Endothelial cell of umbilical vein (primary cell): ENCODE data around the gene KDM6B. TPM values are rescaled to one million over a fixed set of nuclear protein-coding genes. Genes with fewer than 3 reads are reported as not detected.

Source experiments
- BruUV-seq: library from RNA; stranded (reverse); fragments of 400-500 nt; replicated peaks from 2 replicates; lab custom pipeline; 2021; lab: Mats Ljungman, UMichigan
- CTCF ChIA-PET: fragments of 300-600, 350-600 bp; sonication (Branson Sonifier 250); formaldehyde crosslinking; loops from one replicate; lab custom pipeline; 2021; ENCODE audit warnings: antibody characterized with exemption, inconsistent platforms; lab: Charles Lee
- POLR2A ChIA-PET: fragments of 300-600, 350-600 bp; sonication (Branson Sonifier 250); formaldehyde crosslinking; loops from one replicate; lab custom pipeline; 2021; ENCODE audit warnings: antibody characterized with exemption, inconsistent platforms; lab: Charles Lee
- DNase-seq: peaks from one replicate; pipeline ENCODE4 v3.0.0-alpha.2; 2011; ENCODE audit warnings: low read depth, low spot score
- FAIRE-seq: peaks from 2 replicates; lab custom pipeline; 2011; peaks lifted over from hg19 to GRCh38; lab: Jason Lieb, UNC
- H2AFZ ChIP-seq: 2 replicates; pipeline ENCODE4 v1.6.0; 2012; ENCODE audit warnings: low read depth, low read length, control low read depth, inconsistent platforms
- H3K27ac ChIP-seq: 2 replicates; pipeline ENCODE4 v1.5.1; 2011; ENCODE audit warnings: low read depth, mild to moderate bottlenecking, control low read depth, low read length, moderate library complexity; ENCODE audit not compliant: insufficient read depth
- H3K27me3 ChIP-seq, 2 experiments: 2 replicates each; pipeline versions ENCODE4 v1.6.0 to v1.6.1; 2011; ENCODE audit warnings: low read length in 2 of 2, mixed read lengths in 1 of 2; ENCODE audit not compliant: control insufficient read depth in 2 of 2, insufficient read depth in 2 of 2
- H3K36me3 ChIP-seq, 2 experiments: 2 replicates in 1 of 2; 3 replicates in 1 of 2; pipeline ENCODE4 v1.5.1; 2011; ENCODE audit warnings: low read length in 2 of 2, mild to moderate bottlenecking in 1 of 2, moderate library complexity in 1 of 2; ENCODE audit not compliant: control insufficient read depth in 2 of 2, insufficient read depth in 2 of 2; ENCODE audit errors: extremely low read depth in 1 of 2
- H3K4me1 ChIP-seq: 3 replicates; pipeline ENCODE4 v1.5.1; 2011; ENCODE audit warnings: mild to moderate bottlenecking, low read length; ENCODE audit not compliant: control insufficient read depth, insufficient read depth; ENCODE audit errors: extremely low read depth
- H3K4me2 ChIP-seq: 2 replicates; pipeline ENCODE4 v1.6.1; 2011; ENCODE audit warnings: low read length, control low read depth, mixed read lengths; ENCODE audit not compliant: insufficient read depth
- H3K4me3 ChIP-seq, 3 experiments: fragments of 200-600 bp in 1 of 3; sonication (generic), shearing (Covaris generic) in 1 of 3; replicated peaks in 1 of 3; 2 replicates each; pipeline ENCODE4 v1.5.1; 2011 to 2016; ENCODE audit warnings: control low read depth in 3 of 3, low read length in 3 of 3, mild to moderate bottlenecking in 2 of 3, inconsistent platforms in 1 of 3, low read depth in 1 of 3, moderate library complexity in 1 of 3; ENCODE audit not compliant: insufficient read depth in 1 of 3
- H3K79me2 ChIP-seq: 2 replicates; pipeline ENCODE4 v1.6.0; 2012; ENCODE audit warnings: low read length, inconsistent platforms; ENCODE audit not compliant: control insufficient read depth, insufficient read depth
- H3K9ac ChIP-seq: replicated peaks from 2 replicates; pipeline ENCODE3; 2011; ENCODE audit warnings: low read length, control low read depth; ENCODE audit not compliant: insufficient read depth; ENCODE audit errors: extremely low read depth
- H3K9me1 ChIP-seq: replicated peaks from 3 replicates; pipeline ENCODE4 v1.6.0; 2011; ENCODE audit warnings: mild to moderate bottlenecking, low read length; ENCODE audit not compliant: control insufficient read depth, insufficient read depth; ENCODE audit errors: extremely low read depth
- H3K9me3 ChIP-seq: replicated peaks from 2 replicates; pipeline ENCODE4 v1.5.1; 2012; ENCODE audit warnings: low read length, inconsistent platforms; ENCODE audit not compliant: control insufficient read depth, insufficient read depth
- H4K20me1 ChIP-seq: replicated peaks from 2 replicates; pipeline ENCODE3; 2011; ENCODE audit warnings: mild to moderate bottlenecking, low read length; ENCODE audit not compliant: control insufficient read depth, insufficient read depth; ENCODE audit errors: extremely low read depth
- CTCF ChIP-seq, 2 donors: IDR thresholded peaks; 1 replicate in 1 of 2; 2 replicates in 1 of 2; pipeline ENCODE4 v1.5.1; 2011; ENCODE audit warnings: low read length in 2 of 2, mild to moderate bottlenecking in 2 of 2, moderate library complexity in 2 of 2, control low read depth in 1 of 2, inconsistent platforms in 1 of 2, low read depth in 1 of 2; ENCODE audit not compliant: insufficient read depth in 1 of 2; ENCODE audit errors: extremely low read depth in 1 of 2
- EZH2 ChIP-seq: IDR thresholded peaks from 2 replicates; pipeline ENCODE4 v1.6.1; 2012; ENCODE audit warnings: borderline replicate concordance, low read depth, mild to moderate bottlenecking, moderate library complexity, low read length, inconsistent platforms; ENCODE audit not compliant: severe bottlenecking
- FOS ChIP-seq: IDR thresholded peaks from 2 replicates; pipeline ENCODE4 v1.6.1; 2011; ENCODE audit warnings: mild to moderate bottlenecking, low read length, moderate library complexity, borderline replicate concordance; ENCODE audit not compliant: insufficient read depth
- GATA2 ChIP-seq: IDR thresholded peaks from 2 replicates; pipeline ENCODE4 v1.7.0; 2011; ENCODE audit warnings: low read depth, mild to moderate bottlenecking, moderate library complexity, mixed read lengths, low read length; ENCODE audit not compliant: insufficient read length, insufficient read depth
- JUN ChIP-seq: IDR thresholded peaks from 2 replicates; pipeline ENCODE4 v1.6.1; 2011; ENCODE audit warnings: borderline replicate concordance, low read depth; ENCODE audit not compliant: insufficient read length, insufficient read depth
- MAX ChIP-seq: IDR thresholded peaks from 2 replicates; pipeline ENCODE4 v1.6.1; 2011; ENCODE audit not compliant: insufficient read depth, insufficient read length
- MYC ChIP-seq: IDR thresholded peaks from one replicate; pipeline ENCODE4 v1.6.1; 2011; ENCODE audit warnings: mild to moderate bottlenecking, low read depth, low read length
- POLR2A ChIP-seq: IDR thresholded peaks from 2 replicates; pipeline ENCODE4 v1.6.1; 2012; ENCODE audit warnings: low read depth, mild to moderate bottlenecking, control low read depth, low read length
- POLR2AphosphoS5 ChIP-seq: IDR thresholded peaks from 2 replicates; pipeline ENCODE4 v1.6.1; 2012; ENCODE audit warnings: low read depth, mild to moderate bottlenecking, control low read depth, low read length, moderate library complexity; ENCODE audit not compliant: insufficient read depth
- dilution Hi-C: fragments of 300-500 bp; cut with MboI; formaldehyde crosslinking; loops from one replicate; pipeline ENCODE4 v1.15.0; 2019; ENCODE audit warnings: low sequenced_read_pairs; ENCODE audit not compliant: extremely low pct_ligation_motif_present
- intact Hi-C: fragments of 100-400 bp; cut with micrococcal nuclease; formaldehyde crosslinking; loops from one replicate; pipeline ENCODE4 v1.10.0; 2022
- polyA plus RNA-seq, 4 experiments: library from polyadenylated mRNA; depleted of rRNA in 3 of 4; stranded (reverse) in 3 of 4; unstranded in 1 of 4; fragments of >200 nt; gene quantifications; 2 replicates each; pipeline versions ENCODE4 v1.2.1 to v1.2.3, GENCODE V29; 2011 to 2012; ENCODE audit warnings: missing spikeins in 1 of 4
- total RNA-seq: library from RNA; stranded (reverse); gene quantifications from 2 replicates; pipeline ENCODE4 v1.2.3, GENCODE V29; 2021

The KDM6B gene
- total and polyA plus RNA-seq, 2 donors (not counting 3 experiments of a cell fraction or from before 2014, with no cell fraction given): 1.8 to 17.8 TPM

- FAIRE-seq (no peak), DNase-seq (no peak)
- H3K4me2 ChIP-seq: no peak overlapping the region
- POLR2A ChIA-PET: interaction anchor here (0.6 kb wide), 1 partner anchor 96 kb away, joined by 5 read pairs; no protein-coding TSS in a partner anchor
- dilution Hi-C loops: no loop called here
- BruUV-seq: no TSS peak
- peaks cover 9 to 13% of the 10 kb centered on the region in 2 experiments for H3K27me3 ChIP-seq
- H3K27ac ChIP-seq: no peak overlapping the region
- H3K4me1 ChIP-seq: no peaks in the 10 kb centered on the region
- CTCF ChIA-PET: interaction anchor here (1.1 to 2.5 kb wide), 5 partner anchors 48 to 224 kb away, joined by 3 to 11 read pairs (median 3); no protein-coding TSS in a partner anchor
- H3K79me2 ChIP-seq: no peaks in the 10 kb centered on the region
- H3K9me1 ChIP-seq: no peaks in the 10 kb centered on the region
- H3K9me3 ChIP-seq: no peaks in the 10 kb centered on the region
- no peak overlapping the region for H3K4me3 ChIP-seq
- H3K36me3 ChIP-seq: no peaks in the 10 kb centered on the region
- intact Hi-C loops: no loop called here
- no peak overlapping the region for H3K9ac ChIP-seq
- H2AFZ ChIP-seq: no peak overlapping the region
- H4K20me1 ChIP-seq: no peaks in the 10 kb centered on the region
- no peak for TF ChIP-seq MAX
- no peak for TF ChIP-seq CTCF (IDR thresholded peaks at IDR 0.05; ENCODE audit: extremely low read depth in 1 of 2, insufficient read depth in 1 of 2, low read depth in 1 of 2, low read length in 2 of 2)
- no peak for TF ChIP-seq POLR2A
- no peak for TF ChIP-seq POLR2AphosphoS5
- no peak for TF ChIP-seq EZH2
- no peak for TF ChIP-seq GATA2
- TF ChIP-seq JUN: no peak
- no peak for TF ChIP-seq FOS
- TF ChIP-seq MYC: no peak
These were observed 16.9 kb upstream of the KDM6B start for GRCh38 chr17:7816926-7817642.
